ENCODE data around the gene MUS81.

DNA sequence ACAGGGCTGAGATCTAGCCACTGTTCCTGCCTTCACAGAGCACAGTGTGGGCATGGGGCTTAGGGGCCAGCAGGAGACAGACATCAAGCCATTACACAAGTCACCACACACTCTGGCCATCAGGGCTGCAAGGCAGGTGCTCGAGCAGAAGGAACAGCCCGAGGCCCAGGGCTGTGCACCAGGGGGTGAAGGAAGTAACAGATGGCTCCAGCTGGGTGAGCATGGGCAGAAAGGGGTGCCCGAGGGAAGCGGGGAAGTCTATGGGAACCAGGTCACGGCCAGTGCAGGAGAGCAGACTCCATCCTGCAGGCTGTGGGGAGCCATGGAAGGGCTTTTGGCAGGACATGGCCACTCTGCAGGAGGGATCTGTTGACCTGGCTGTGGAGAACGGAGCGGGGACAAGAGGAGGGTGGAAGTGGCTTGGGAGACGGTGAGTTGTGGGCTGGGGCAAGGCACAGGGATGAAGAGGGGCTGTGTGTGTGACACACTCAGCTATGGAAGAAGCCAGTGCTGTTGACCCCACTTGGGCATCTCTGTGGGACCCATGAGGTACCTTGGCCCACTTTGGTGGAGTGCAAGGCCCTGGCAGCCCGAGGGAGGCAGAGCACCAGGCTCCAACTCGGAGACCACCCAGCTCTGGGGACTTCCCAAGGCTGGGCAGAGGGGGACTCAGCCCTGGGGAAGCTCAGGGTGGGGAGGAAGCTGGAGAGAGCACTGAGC is 55.0 kb downstream of the MUS81 start:
- TF ChIP-seq RCOR1 (IDR thresholded peaks at IDR 0.05; ENCODE audit: insufficient replicate concordance, low read length) = no peak
- TF ChIP-seq BHLHE40 (IDR thresholded peaks at IDR 0.05; ENCODE audit: low read depth, low read length) = no peak
- no peak for TF ChIP-seq CEBPB (IDR thresholded peaks at IDR 0.05; ENCODE audit: low read depth, low read length)
- TF ChIP-seq POLR2A (IDR thresholded peaks at IDR 0.05; ENCODE audit: low read depth, low read length) = peak; percentile 50; the same call in 1 of the 2 replicates
- TF ChIP-seq, protein P1, sequence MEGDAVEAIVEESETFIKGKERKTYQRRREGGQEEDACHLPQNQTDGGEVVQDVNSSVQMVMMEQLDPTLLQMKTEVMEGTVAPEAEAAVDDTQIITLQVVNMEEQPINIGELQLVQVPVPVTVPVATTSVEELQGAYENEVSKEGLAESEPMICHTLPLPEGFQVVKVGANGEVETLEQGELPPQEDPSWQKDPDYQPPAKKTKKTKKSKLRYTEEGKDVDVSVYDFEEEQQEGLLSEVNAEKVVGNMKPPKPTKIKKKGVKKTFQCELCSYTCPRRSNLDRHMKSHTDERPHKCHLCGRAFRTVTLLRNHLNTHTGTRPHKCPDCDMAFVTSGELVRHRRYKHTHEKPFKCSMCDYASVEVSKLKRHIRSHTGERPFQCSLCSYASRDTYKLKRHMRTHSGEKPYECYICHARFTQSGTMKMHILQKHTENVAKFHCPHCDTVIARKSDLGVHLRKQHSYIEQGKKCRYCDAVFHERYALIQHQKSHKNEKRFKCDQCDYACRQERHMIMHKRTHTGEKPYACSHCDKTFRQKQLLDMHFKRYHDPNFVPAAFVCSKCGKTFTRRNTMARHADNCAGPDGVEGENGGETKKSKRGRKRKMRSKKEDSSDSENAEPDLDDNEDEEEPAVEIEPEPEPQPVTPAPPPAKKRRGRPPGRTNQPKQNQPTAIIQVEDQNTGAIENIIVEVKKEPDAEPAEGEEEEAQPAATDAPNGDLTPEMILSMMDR (conservative IDR thresholded peaks at IDR 0.05; ENCODE audit: low read depth, low read length) = no peak
- TF ChIP-seq MAZ (IDR thresholded peaks at IDR 0.05; ENCODE audit: borderline replicate concordance, low read depth, low read length) = peak; percentile 96
- TF ChIP-seq MXI1 (IDR thresholded peaks at IDR 0.05; ENCODE audit: borderline replicate concordance, low read depth, low read length) = no peak
- TF ChIP-seq SMC3 (IDR thresholded peaks at IDR 0.05; ENCODE audit: low read depth, low read length) = no peak
- TF ChIP-seq CHD1 (IDR thresholded peaks at IDR 0.05; ENCODE audit: low read depth, low read length) = no peak
- no peak for TF ChIP-seq RFX5 (IDR thresholded peaks at IDR 0.05; ENCODE audit: low read depth, low read length)
- TF ChIP-seq, protein P2, sequence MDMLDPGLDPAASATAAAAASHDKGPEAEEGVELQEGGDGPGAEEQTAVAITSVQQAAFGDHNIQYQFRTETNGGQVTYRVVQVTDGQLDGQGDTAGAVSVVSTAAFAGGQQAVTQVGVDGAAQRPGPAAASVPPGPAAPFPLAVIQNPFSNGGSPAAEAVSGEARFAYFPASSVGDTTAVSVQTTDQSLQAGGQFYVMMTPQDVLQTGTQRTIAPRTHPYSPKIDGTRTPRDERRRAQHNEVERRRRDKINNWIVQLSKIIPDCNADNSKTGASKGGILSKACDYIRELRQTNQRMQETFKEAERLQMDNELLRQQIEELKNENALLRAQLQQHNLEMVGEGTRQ (IDR thresholded peaks at IDR 0.05; ENCODE audit: low read depth, low read length) = no peak
- peak; percentile 28; the same call in 1 of the 2 replicates for TF ChIP-seq RAD21 (IDR thresholded peaks at IDR 0.05; ENCODE audit: low read length)

Data from IMR-90 (cell line).